K562 (cell line): ENCODE results near the gene OR2AJ1. TPM values are rescaled to one million over a fixed set of nuclear protein-coding genes. Genes with fewer than 3 reads are reported as not detected.

Experiments used
- ATAC-seq: fragments of 200-7000 bp; cut with Tn5 transposase; 3 replicates; pipeline ENCODE4 v1.9.1; 2020; ENCODE audit warnings: moderate library complexity
- BruUV-seq: library from RNA; stranded (reverse); fragments of 400-500 nt; replicated peaks from 2 replicates; lab custom pipeline; 2021; lab: Mats Ljungman, UMichigan
- CTCF ChIA-PET: fragments of 300-600 bp; formaldehyde crosslinking; extraction: SDS; loops from one replicate; lab custom pipeline; 2021; ENCODE audit warnings: low intra/inter-chr PET ratio; lab: Yijun Ruan, JAX
- POLR2A ChIA-PET: fragments of 300-600, 350-650 bp; sonication (Branson Sonifier 250); formaldehyde crosslinking; extraction: SDS; loops from one replicate; lab custom pipeline; 2021; ENCODE audit warnings: antibody characterized with exemption, inconsistent platforms; lab: Yijun Ruan, JAX
- DNase-seq, 4 experiments: peaks; one replicate each; pipeline versions ENCODE4 v3.0.0 to v3.0.0-alpha.2; 2011 to 2018; ENCODE audit warnings: low spot score in 3 of 4, mixed read lengths in 3 of 4; ENCODE audit errors: extremely low read depth in 1 of 4
- FAIRE-seq: peaks from 2 replicates; lab custom pipeline; 2011; peaks lifted over from hg19 to GRCh38; lab: Jason Lieb, UNC
- H2AFZ ChIP-seq: 2 replicates; pipeline ENCODE4 v1.6.0; 2011; ENCODE audit warnings: low read depth, low read length, control low read depth, inconsistent platforms
- H3K27ac ChIP-seq: fragments of 200-600 bp; 3 replicates; pipeline ENCODE4 v1.8.0; 2011; ENCODE audit warnings: low read depth, mild to moderate bottlenecking, control low read depth, inconsistent platforms, low read length, moderate library complexity, mixed read lengths; ENCODE audit errors: extremely low read depth
- H3K27me3 ChIP-seq, 2 experiments: fragments of 300-600 bp in 1 of 2; 2 replicates in 1 of 2; 3 replicates in 1 of 2; pipeline versions ENCODE4 v1.6.0 to v1.8.0; 2011; ENCODE audit warnings: inconsistent platforms in 2 of 2, low read length in 2 of 2, mild to moderate bottlenecking in 1 of 2, mixed read lengths in 1 of 2, moderate library complexity in 1 of 2; ENCODE audit not compliant: control insufficient read depth in 2 of 2, insufficient read depth in 2 of 2
- H3K36me3 ChIP-seq: fragments of 300-600 bp; 3 replicates; pipeline ENCODE4 v1.8.0; 2011; ENCODE audit warnings: mild to moderate bottlenecking, low read length, inconsistent platforms; ENCODE audit not compliant: control insufficient read depth, insufficient read depth
- H3K4me1 ChIP-seq, 2 experiments: fragments of 200-600 bp in 1 of 2; replicated peaks in 1 of 2; 2 replicates in 1 of 2; 3 replicates in 1 of 2; pipeline versions ENCODE4 v1.5.1 to v1.8.0; 2011; ENCODE audit warnings: inconsistent platforms in 2 of 2, low read length in 2 of 2, mild to moderate bottlenecking in 1 of 2, mixed read lengths in 1 of 2, moderate library complexity in 1 of 2; ENCODE audit not compliant: control insufficient read depth in 2 of 2, insufficient read depth in 2 of 2
- H3K4me2 ChIP-seq: 2 replicates; pipeline ENCODE4 v1.6.1; 2011; ENCODE audit warnings: low read length, control low read depth, inconsistent platforms, mixed read lengths; ENCODE audit not compliant: insufficient read depth
- H3K4me3 ChIP-seq: fragments of 200-600 bp; sonication (generic), shearing (Covaris generic); 2 replicates; pipeline ENCODE4 v1.5.1; 2016; ENCODE audit warnings: control low read depth, inconsistent platforms
- H3K79me2 ChIP-seq: fragments of 200-600 bp; 3 replicates; pipeline ENCODE4 v1.8.0; 2011; ENCODE audit warnings: low read length, inconsistent platforms; ENCODE audit not compliant: control insufficient read depth, insufficient read depth
- H3K9ac ChIP-seq, 2 experiments: 2 replicates each; pipeline versions ENCODE4 v1.6.0 to v1.6.1; 2011; ENCODE audit warnings: low read depth in 2 of 2, low read length in 2 of 2, control low read depth in 1 of 2, inconsistent platforms in 1 of 2, mild to moderate bottlenecking in 1 of 2, mixed read lengths in 1 of 2; ENCODE audit not compliant: insufficient read depth in 1 of 2
- H3K9me1 ChIP-seq: one replicate; pipeline ENCODE4 v1.6.0; 2011; ENCODE audit warnings: inconsistent platforms, mild to moderate bottlenecking, low read length, moderate library complexity; ENCODE audit not compliant: control insufficient read depth, insufficient read depth
- H3K9me3 ChIP-seq: replicated peaks from 2 replicates; pipeline ENCODE4 v1.5.1; 2011; ENCODE audit warnings: low read depth, low read length, inconsistent platforms; ENCODE audit not compliant: control insufficient read depth, insufficient read depth
- H4K20me1 ChIP-seq: replicated peaks from 2 replicates; pipeline ENCODE4 v1.6.1; 2011; ENCODE audit warnings: low read length, inconsistent platforms, mixed read lengths; ENCODE audit not compliant: control insufficient read depth, insufficient read depth
- BCL6 ChIP-seq: fragments of 250-450 bp; sonication (Bioruptor Pico); IDR thresholded peaks from 2 replicates; pipeline ENCODE4 v1.4.0; 2020
- BRD9 ChIP-seq: fragments of 450-650 bp; IDR thresholded peaks from 2 replicates; pipeline ENCODE4 v1.6.1; 2018; ENCODE audit warnings: low read depth; ENCODE audit not compliant: partially characterized antibody
- HSF4 ChIP-seq: fragments of 250-450 bp; sonication (Bioruptor Pico); IDR thresholded peaks from 2 replicates; pipeline ENCODE4 v2.1.2; 2022; ENCODE audit warnings: mild to moderate bottlenecking, moderate library complexity, borderline replicate concordance
- ILF3 ChIP-seq: fragments of 450-650 bp; IDR thresholded peaks from 2 replicates; pipeline ENCODE4 v1.6.1; 2018; ENCODE audit warnings: antibody characterized with exemption, mild to moderate bottlenecking, moderate library complexity, borderline replicate concordance
- KLF1 ChIP-seq: fragments of 450-650 bp; IDR thresholded peaks from 2 replicates; pipeline ENCODE4 v1.6.1; 2016; ENCODE audit warnings: missing genetic modification characterization, missing compliant biosample characterization
- SIRT6 ChIP-seq: IDR thresholded peaks from one replicate; pipeline ENCODE4 v1.6.1; 2012; ENCODE audit warnings: low read depth, mild to moderate bottlenecking, control low read depth, inconsistent platforms, low read length, moderate library complexity
- WGBS: fragments of 100-300 bp; shearing (Covaris generic); methylation state at CpG from one replicate; pipeline ENCODE4 v1.1.6; 2016; ENCODE audit warnings: low coverage, mixed read lengths; ENCODE audit not compliant: insufficient coverage; ENCODE audit errors: missing lambda C conversion rate; 5-methylcytosine and 5-hydroxymethylcytosine counted together
- in situ Hi-C: fragments of 300-500 bp; cut with MboI; formaldehyde crosslinking; loops from 4 replicates; pipeline ENCODE4 v1.15.0; 2018; ENCODE audit warnings: inconsistent platforms, mixed read lengths
- intact Hi-C: fragments of 100-400 bp; cut with micrococcal nuclease; formaldehyde crosslinking; loops from 2 replicates; pipeline ENCODE4 v1.14.2; 2022
- polyA plus RNA-seq, 8 experiments: library from polyadenylated mRNA; depleted of rRNA in 4 of 8; stranded (reverse) in 5 of 8; unstranded in 3 of 8; fragments of >200 nt; fragmentation: Nextera tagmentation in 2 of 8; fragmentation: Illumina TruSeq in 1 of 8; extraction: Ambion mirVana in 2 of 8; extraction: Trizol in 1 of 8; gene quantifications; 2 replicates each; pipeline versions ENCODE4 v1.2.1 to v1.2.3, GENCODE V29; 2011 to 2014; ENCODE audit warnings: inconsistent platforms in 1 of 8, missing spikeins in 1 of 8
- total RNA-seq, 7 experiments: library from RNA; depleted of rRNA in 6 of 7; stranded (reverse); fragments of >200 nt in 6 of 7; fragmentation: Illumina TruSeq in 2 of 7; extraction: Trizol in 2 of 7; gene quantifications; 2 replicates each; pipeline versions ENCODE4 v1.2.1 to v1.2.3, GENCODE V29; 2011 to 2021; ENCODE audit warnings: low replicate concordance in 1 of 7
- TF ChIP-seq, protein P1 (sequence below): IDR thresholded peaks from 2 replicates; pipeline ENCODE4 v1.6.1; 2014; ENCODE audit warnings: antibody characterized with exemption
- TF ChIP-seq, protein P2 (sequence below): fragments of 450-650 bp; IDR thresholded peaks from 2 replicates; pipeline ENCODE4 v1.6.1; 2016; ENCODE audit warnings: borderline replicate concordance

Gene OR2AJ1
- total and polyA plus RNA-seq, 9 of the 15 experiments (the other 6 are each of a cell fraction or from before 2014, with no cell fraction given): not detected

DNA sequence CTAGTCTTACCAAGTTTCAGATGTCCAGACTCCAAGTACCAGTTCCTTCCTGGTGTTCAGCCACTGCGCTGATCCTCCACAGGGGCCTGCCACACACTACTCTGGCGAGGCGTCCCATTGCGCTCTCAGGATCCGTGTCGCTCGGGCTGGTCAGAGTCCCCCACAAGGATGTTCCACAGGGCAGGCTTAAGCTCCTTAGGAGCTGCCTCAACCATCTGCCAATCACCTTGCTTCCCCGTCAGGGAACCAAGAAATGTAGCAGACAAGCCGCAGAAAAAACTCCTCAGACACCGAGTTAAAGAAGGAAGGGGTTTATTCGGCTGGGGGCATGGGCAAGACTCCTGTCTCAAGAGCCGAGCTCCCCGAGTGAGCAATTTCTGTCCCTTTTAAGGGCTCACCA is 19.5 kb upstream of the OR2AJ1 start:
- Histone ChIP-seq H3K27me3 (no peaks in the 10 kb centered on the region), H3K79me2 (no peaks in the 10 kb centered on the region), H3K4me3 (no peak overlapping the region), H3K9me3 (peaks cover 5% of the 10 kb centered on the region), H2AFZ (0 out of 2 replicates have a peak overlapping the region, but pooled peaks have one; percentile 31), H3K9me1 (no peaks in the 10 kb centered on the region), H3K36me3 (no peaks in the 10 kb centered on the region), H3K4me2 (no peak overlapping the region), H3K9ac (no peak overlapping the region; a peak in 1 of 4 replicates), H4K20me1 (no peaks in the 10 kb centered on the region), H3K27ac (no peak overlapping the region), H3K4me1 (peaks cover 0 to 13% of the 10 kb centered on the region in 2 experiments; a peak in 3 of 5 replicates)
- TF ChIP-seq ILF3: no peak
- TF ChIP-seq, protein P1, sequence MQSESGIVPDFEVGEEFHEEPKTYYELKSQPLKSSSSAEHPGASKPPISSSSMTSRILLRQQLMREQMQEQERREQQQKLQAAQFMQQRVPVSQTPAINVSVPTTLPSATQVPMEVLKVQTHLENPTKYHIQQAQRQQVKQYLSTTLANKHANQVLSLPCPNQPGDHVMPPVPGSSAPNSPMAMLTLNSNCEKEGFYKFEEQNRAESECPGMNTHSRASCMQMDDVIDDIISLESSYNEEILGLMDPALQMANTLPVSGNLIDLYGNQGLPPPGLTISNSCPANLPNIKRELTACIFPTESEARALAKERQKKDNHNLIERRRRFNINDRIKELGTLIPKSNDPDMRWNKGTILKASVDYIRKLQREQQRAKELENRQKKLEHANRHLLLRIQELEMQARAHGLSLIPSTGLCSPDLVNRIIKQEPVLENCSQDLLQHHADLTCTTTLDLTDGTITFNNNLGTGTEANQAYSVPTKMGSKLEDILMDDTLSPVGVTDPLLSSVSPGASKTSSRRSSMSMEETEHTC: no peak
- TF ChIP-seq BCL6 (CRISPR knock-in tag): no peak
- TF ChIP-seq, protein P2, sequence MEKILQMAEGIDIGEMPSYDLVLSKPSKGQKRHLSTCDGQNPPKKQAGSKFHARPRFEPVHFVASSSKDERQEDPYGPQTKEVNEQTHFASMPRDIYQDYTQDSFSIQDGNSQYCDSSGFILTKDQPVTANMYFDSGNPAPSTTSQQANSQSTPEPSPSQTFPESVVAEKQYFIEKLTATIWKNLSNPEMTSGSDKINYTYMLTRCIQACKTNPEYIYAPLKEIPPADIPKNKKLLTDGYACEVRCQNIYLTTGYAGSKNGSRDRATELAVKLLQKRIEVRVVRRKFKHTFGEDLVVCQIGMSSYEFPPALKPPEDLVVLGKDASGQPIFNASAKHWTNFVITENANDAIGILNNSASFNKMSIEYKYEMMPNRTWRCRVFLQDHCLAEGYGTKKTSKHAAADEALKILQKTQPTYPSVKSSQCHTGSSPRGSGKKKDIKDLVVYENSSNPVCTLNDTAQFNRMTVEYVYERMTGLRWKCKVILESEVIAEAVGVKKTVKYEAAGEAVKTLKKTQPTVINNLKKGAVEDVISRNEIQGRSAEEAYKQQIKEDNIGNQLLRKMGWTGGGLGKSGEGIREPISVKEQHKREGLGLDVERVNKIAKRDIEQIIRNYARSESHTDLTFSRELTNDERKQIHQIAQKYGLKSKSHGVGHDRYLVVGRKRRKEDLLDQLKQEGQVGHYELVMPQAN: no peak
- TF ChIP-seq HSF4 (CRISPR knock-in tag): no peak
- TF ChIP-seq BRD9: no peak
- no peak for TF ChIP-seq SIRT6
- TF ChIP-seq KLF1 (tag): no peak
- in situ Hi-C loops (no loop called here), intact Hi-C loops (no loop called here)
- DNase-seq (no peak), FAIRE-seq (no peak), ATAC-seq (0 out of 3 replicates have a peak, but pooled peaks have one; percentile 10)
- ChIA-PET POLR2A (no interaction called here), CTCF (no interaction called here)
- 61% methylated on average over 13 of the region's 13 CpGs for WGBS
- BruUV-seq: no TSS peak
